Measurements from ENCODE around the gene NGEF. TPM values are rescaled to one million over a fixed set of nuclear protein-coding genes. Genes with fewer than 3 reads are reported as not detected.

NGEF gene
- total RNA-seq, 1 donor from 2014 or later = 0.16 TPM

DNA sequence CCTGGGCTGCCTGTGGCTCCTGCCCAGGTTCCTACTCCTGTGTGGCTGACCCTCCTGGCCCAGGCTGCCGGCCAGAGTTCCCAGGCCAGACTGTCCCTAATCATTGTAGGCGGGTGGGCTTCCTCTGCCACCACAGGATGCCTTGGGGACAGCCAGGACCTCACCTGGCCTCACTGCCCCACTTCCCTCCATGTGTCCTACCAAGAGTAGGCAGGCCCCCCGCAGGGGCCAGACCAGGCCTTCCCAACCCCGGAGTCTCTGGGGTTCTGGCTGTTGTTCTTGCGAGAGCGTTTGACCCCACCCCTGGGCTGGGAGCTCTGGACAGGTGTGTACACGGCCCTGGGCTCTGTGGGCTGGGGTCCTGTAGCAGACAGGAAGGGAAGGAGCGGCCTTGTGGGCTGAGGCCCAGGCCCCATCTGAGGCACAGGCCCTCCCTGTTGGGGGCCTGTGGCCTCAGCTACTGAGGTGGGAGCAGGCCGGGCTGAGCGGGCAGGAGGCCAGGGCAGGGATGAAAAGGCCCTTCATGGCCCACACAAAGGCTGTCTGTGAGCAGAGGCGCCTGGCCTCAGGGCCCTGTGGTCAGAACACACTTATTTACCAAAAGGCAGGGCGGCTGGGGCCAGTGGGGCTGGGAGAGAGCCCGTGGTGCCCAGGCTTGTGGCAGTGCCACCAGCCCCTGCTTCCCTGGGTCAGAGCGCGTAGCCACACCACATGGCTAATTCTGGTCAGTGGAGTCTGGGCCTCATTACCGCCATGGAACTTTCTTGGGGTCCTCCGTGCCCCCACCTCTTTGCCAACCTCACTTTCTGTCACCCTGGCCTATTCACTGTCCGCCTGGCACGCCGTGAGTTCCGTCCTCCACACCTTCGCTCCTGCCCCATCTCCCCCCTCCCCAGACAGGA is 141.0 kb downstream of the NGEF start:
- H2AFZ ChIP-seq (ENCODE audit: low read depth, low read length) = no peak overlapping the region
- TF ChIP-seq, protein P1, sequence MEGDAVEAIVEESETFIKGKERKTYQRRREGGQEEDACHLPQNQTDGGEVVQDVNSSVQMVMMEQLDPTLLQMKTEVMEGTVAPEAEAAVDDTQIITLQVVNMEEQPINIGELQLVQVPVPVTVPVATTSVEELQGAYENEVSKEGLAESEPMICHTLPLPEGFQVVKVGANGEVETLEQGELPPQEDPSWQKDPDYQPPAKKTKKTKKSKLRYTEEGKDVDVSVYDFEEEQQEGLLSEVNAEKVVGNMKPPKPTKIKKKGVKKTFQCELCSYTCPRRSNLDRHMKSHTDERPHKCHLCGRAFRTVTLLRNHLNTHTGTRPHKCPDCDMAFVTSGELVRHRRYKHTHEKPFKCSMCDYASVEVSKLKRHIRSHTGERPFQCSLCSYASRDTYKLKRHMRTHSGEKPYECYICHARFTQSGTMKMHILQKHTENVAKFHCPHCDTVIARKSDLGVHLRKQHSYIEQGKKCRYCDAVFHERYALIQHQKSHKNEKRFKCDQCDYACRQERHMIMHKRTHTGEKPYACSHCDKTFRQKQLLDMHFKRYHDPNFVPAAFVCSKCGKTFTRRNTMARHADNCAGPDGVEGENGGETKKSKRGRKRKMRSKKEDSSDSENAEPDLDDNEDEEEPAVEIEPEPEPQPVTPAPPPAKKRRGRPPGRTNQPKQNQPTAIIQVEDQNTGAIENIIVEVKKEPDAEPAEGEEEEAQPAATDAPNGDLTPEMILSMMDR (IDR thresholded peaks at IDR 0.05; ENCODE audit: insufficient read depth, low read depth, low read length) = no peak
- TF ChIP-seq EZH2 (IDR thresholded peaks at IDR 0.05; ENCODE audit: insufficient read depth, low read length) = no peak
- no peak overlapping the region for H3K27ac ChIP-seq (ENCODE audit: low read depth, low read length)
- no peaks in the 10 kb centered on the region for H3K9me3 Mint-ChIP-seq (ENCODE audit: unreplicated experiment)
- peaks cover 9% of the 10 kb centered on the region for H3K4me1 Mint-ChIP-seq (ENCODE audit: low read depth, unreplicated experiment)
- no peak overlapping the region for H3K4me2 ChIP-seq (ENCODE audit: low read length)
- peaks cover 8% of the 10 kb centered on the region for H3K36me3 Mint-ChIP-seq (ENCODE audit: low read depth, unreplicated experiment)
- no peaks in the 10 kb centered on the region for H3K4me1 ChIP-seq (ENCODE audit: insufficient read depth, low read length)
- no peaks in the 10 kb centered on the region for H3K79me2 ChIP-seq (ENCODE audit: insufficient read depth, low read length)
- H3K27me3 ChIP-seq (ENCODE audit: insufficient read depth, low read length) = no peaks in the 10 kb centered on the region
- no peak overlapping the region for H3K27ac Mint-ChIP-seq (ENCODE audit: unreplicated experiment)
- peaks cover 10% of the 10 kb centered on the region for H3K27me3 Mint-ChIP-seq (ENCODE audit: low read depth, unreplicated experiment)
- no peak overlapping the region for H3K4me3 ChIP-seq (ENCODE audit: insufficient read depth, low read depth, low read length)
- H3K4me3 Mint-ChIP-seq (ENCODE audit: unreplicated experiment) = no peak overlapping the region
- DNase-seq (ENCODE audit: low read depth) (no peak), FAIRE-seq (no peak)
- H3K9me3 ChIP-seq (ENCODE audit: insufficient read depth, low read depth, low read length) = no peaks in the 10 kb centered on the region
- H4K20me1 ChIP-seq (ENCODE audit: insufficient read depth, low read length) = no peaks in the 10 kb centered on the region
- no peak overlapping the region for H3K9ac ChIP-seq (ENCODE audit: low read length)
- H3K36me3 ChIP-seq (ENCODE audit: insufficient read depth, low read length) = no peaks in the 10 kb centered on the region

DNA sequence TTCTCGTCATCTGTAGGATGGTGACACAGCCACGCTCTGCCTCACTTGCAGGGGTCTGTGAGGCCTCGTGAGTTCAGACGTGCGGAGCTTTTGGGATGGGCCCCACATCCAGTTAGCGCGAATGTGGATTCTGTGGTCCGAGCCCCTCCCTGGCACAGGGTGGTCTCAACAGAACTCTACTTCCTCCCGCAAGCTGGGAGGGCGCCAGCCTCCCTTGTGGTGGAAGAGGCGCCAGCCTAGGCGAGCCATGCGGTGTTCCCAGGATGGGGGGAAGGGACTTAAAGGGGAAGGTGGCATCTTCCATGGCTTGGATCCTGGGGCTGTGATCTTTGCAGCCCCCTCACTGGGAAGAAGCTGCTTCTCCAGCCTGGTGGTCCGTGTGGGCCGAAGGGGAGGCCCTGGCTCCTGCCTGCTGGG is 141.6 kb downstream of the NGEF start:
- Histone ChIP-seq H3K9ac (ENCODE audit: low read length) (no peak overlapping the region), H3K36me3 (ENCODE audit: insufficient read depth, low read length) (no peaks in the 10 kb centered on the region), H3K27me3 (ENCODE audit: insufficient read depth, low read length) (no peaks in the 10 kb centered on the region), H4K20me1 (ENCODE audit: insufficient read depth, low read length) (no peaks in the 10 kb centered on the region), H2AFZ (ENCODE audit: low read depth, low read length) (no peak overlapping the region), H3K4me1 (ENCODE audit: insufficient read depth, low read length) (no peaks in the 10 kb centered on the region), H3K27ac (ENCODE audit: low read depth, low read length) (no peak overlapping the region), H3K4me2 (ENCODE audit: low read length) (no peak overlapping the region), H3K79me2 (ENCODE audit: insufficient read depth, low read length) (no peaks in the 10 kb centered on the region), H3K9me3 (ENCODE audit: insufficient read depth, low read depth, low read length) (no peaks in the 10 kb centered on the region), H3K4me3 (ENCODE audit: insufficient read depth, low read depth, low read length) (no peak overlapping the region)
- H3K4me3 Mint-ChIP-seq (ENCODE audit: unreplicated experiment) = no peak overlapping the region
- H3K4me1 Mint-ChIP-seq (ENCODE audit: low read depth, unreplicated experiment) = peaks cover 9% of the 10 kb centered on the region
- no peak overlapping the region for H3K27ac Mint-ChIP-seq (ENCODE audit: unreplicated experiment)
- H3K9me3 Mint-ChIP-seq (ENCODE audit: unreplicated experiment) = no peaks in the 10 kb centered on the region
- H3K27me3 Mint-ChIP-seq (ENCODE audit: low read depth, unreplicated experiment) = peaks cover 10% of the 10 kb centered on the region
- FAIRE-seq = no peak
- TF ChIP-seq, protein P1 (IDR thresholded peaks at IDR 0.05; ENCODE audit: insufficient read depth, low read depth, low read length) = no peak
- no peak for TF ChIP-seq EZH2 (IDR thresholded peaks at IDR 0.05; ENCODE audit: insufficient read depth, low read length)
- peaks cover 8% of the 10 kb centered on the region for H3K36me3 Mint-ChIP-seq (ENCODE audit: low read depth, unreplicated experiment)
- DNase-seq (ENCODE audit: low read depth) = no peak
